Left colon (tissue), 2 donors: ENCODE measurements around the gene LASP1NB.
A peak's percentile ranks its signal among the peaks of the same experiment; 100 is the strongest.
"Not testable (repeated sequence)": the region's sequence is repeated elsewhere in the genome, so short reads cannot be mapped to it uniquely, and the experiment has no call there.

Source experiments
- ATAC-seq: fragments of 200-7000 bp; cut with Tn5 transposase; one replicate; pipeline ENCODE4 v1.9.1; 2020; ENCODE audit warnings: mild to moderate bottlenecking, moderate library complexity
- DNase-seq, 2 donors: peaks; one replicate each; pipeline ENCODE4 v3.0.0-alpha.2; 2020
- intact Hi-C, 2 donors: fragments of 100-400 bp; cut with DNase I in 1 of 2; cut with micrococcal nuclease in 1 of 2; formaldehyde crosslinking; loops; one replicate each; pipeline versions ENCODE4 v1.11.2 to v1.14.0; 2022; cut with DNase I, micrococcal nuclease
- donor health status: DM: no; HTN: no; CAD: no.
- donor health status: DM: yes; HTN: yes; CAD: no.

Gene LASP1NB

DNA sequence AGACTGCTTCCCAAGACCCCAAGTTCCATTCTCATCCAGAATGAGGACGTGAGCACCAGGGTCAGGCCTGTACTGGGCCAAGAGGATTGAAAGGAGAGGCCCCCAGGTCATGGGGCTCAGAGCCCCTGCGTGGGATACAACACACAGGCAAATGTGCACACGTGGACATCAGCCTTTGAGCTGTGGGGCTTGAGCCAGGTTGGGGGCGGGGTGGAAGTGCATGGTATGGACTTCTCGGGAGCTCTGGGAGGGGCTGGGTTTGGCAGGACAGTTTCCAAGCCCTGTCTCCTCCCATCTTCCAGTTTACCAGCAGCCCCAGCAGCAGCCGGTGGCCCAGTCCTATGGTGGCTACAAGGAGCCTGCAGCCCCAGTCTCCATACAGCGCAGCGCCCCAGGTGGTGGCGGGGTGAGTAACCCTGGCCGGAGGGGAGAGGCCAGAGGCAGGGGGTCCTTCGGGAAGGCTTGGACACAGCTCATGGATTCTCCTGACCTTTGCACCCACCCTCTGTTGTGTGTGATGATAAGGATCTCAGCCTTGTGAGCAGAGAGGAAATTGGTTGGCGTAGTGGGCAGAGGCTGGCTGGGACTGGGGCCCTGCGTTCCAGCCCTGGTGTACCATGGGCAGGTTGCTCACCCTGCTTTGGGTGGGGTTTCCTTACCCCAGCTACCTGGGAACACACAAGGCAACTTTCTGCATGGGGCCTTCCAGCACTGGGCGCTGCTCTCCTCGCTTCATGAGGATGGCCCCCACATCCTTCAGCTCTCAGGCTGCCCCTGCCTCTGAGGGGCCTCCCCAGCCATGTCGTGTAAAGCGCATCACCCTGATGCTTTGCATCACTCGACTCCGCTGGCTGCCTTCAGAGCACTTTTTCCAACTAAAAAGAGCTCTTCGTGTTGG is 10.4 kb upstream of the LASP1NB start:
- intact Hi-C loops = no loop called here
- ATAC-seq (peak; percentile 59), DNase-seq (no peak)

GRCh38 chr17:38915639-38915995 is 9.8 kb upstream of the LASP1NB start:
- ATAC-seq = no peak
- DNase-seq = no peak
- intact Hi-C loops = no loop called here

DNA sequence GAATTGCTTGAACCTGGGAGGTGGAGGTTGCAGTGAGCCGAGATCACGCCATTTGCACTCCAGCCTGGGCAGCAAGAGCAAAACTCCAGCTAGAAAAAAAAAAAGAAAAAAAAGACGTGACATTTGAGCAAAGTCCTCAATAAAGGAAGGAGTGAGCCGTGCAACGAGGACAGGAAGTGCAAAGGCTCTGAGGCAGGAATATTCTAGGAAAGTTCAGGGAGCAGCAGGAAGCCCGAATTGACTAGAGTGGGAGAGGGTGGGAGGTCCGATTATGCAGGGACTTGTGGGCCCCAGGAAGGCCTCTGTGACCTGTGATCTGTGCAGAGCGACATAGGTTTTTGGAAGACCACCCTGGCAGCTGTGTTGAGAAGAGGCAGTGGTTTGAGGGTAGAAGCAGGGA is 8.6 kb upstream of the LASP1NB start:
- no peak for DNase-seq
- intact Hi-C loops = no loop called here
- ATAC-seq = no peak

DNA sequence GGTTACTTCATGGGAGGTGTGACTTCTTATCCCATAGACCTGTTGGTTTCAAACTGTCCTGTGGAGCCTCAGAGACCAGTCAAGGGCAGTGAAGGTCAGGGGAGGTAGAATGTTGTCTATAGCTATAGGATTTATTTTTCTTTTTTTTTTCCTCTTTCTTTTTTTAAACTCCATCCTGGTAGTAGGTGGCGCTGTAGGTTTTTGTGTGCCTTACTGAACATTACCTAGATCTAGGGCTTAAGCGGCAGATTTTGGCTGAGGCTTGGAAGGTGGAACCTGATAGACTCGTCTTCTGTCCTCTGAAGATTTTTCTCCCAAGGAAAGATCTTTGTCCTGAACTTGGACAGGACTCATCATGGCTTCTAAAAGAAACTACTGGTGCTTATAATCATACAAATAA is 8.2 kb upstream of the LASP1NB start:
- intact Hi-C loops = no loop called here
- DNase-seq = no peak
- ATAC-seq = no peak

DNA sequence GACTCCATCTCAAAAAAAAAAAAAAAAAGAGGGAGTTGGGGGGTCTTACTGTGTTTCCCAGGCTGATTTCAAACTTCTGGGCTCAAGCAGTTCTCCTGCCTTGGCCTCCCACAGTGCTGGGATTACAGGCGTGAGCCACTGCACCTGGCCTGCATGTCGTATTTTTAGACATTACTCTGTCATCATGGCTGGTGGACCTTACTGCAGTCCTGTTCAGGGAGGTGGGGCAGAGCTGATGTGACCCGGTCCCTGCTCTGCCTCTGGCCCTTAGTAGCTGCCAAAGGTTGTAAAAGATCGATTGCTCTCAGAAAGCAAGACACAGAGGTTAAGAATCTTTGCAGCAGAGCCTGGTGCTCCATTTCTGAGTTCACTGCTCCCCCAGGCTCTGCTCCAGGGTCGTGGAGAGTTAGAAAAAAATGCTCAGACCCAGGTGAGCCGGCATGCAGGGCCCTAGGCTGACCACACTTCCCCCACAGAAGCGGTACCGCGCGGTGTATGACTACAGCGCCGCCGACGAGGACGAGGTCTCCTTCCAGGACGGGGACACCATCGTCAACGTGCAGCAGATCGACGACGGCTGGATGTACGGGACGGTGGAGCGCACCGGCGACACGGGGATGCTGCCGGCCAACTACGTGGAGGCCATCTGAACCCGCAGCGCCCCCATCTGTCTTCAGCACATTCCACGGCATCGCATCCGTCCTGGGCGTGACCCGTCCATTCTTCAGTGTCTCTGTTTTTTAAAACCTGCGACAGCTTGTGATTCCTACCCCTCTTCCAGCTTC is 7.1 kb upstream of the LASP1NB start:
- intact Hi-C loops = no loop called here
- ATAC-seq (no peak), DNase-seq (no peak)

- no peak for ATAC-seq
- intact Hi-C loops = no loop called here
- DNase-seq = no peak
These were observed 6.5 kb upstream of the LASP1NB start for GRCh38 chr17:38918916-38919315.

DNA sequence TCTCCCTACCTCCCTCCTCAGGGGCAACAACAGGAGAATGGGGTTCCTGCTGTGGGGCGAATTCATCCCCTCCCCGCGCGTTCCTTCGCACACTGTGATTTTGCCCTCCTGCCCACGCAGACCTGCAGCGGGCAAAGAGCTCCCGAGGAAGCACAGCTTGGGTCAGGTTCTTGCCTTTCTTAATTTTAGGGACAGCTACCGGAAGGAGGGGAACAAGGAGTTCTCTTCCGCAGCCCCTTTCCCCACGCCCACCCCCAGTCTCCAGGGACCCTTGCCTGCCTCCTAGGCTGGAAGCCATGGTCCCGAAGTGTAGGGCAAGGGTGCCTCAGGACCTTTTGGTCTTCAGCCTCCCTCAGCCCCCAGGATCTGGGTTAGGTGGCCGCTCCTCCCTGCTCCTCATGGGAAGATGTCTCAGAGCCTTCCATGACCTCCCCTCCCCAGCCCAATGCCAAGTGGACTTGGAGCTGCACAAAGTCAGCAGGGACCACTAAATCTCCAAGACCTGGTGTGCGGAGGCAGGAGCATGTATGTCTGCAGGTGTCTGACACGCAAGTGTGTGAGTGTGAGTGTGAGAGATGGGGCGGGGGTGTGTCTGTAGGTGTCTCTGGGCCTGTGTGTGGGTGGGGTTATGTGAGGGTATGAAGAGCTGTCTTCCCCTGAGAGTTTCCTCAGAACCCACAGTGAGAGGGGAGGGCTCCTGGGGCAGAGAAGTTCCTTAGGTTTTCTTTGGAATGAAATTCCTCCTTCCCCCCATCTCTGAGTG is 5.9 kb upstream of the LASP1NB start:
- intact Hi-C loops = no loop called here
- DNase-seq (no peak), ATAC-seq (no peak)

DNA sequence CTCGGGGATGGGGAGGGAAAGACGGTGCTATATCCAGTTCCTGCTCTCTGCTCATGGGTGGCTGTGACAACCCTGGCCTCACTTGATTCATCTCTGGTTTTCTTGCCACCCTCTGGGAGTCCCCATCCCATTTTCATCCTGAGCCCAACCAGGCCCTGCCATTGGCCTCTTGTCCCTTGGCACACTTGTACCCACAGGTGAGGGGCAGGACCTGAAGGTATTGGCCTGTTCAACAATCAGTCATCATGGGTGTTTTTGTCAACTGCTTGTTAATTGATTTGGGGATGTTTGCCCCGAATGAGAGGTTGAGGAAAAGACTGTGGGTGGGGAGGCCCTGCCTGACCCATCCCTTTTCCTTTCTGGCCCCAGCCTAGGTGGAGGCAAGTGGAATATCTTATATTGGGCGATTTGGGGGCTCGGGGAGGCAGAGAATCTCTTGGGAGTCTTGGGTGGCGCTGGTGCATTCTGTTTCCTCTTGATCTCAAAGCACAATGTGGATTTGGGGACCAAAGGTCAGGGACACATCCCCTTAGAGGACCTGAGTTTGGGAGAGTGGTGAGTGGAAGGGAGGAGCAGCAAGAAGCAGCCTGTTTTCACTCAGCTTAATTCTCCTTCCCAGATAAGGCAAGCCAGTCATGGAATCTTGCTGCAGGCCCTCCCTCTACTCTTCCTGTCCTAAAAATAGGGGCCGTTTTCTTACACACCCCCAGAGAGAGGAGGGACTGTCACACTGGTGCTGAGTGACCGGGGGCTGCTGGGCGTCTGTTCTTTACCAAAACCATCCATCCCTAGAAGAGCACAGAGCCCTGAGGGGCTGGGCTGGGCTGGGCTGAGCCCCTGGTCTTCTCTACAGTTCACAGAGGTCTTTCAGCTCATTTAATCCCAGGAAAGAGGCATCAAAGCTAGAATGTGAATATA is 4.8 kb upstream of the LASP1NB start:
- ATAC-seq = no peak
- no peak for DNase-seq
- intact Hi-C loops = no loop called here

GRCh38 chr17:38921756-38922411 is 3.5 kb upstream of the LASP1NB start:
- ATAC-seq (peak; percentile 6), DNase-seq (no peak)
- intact Hi-C loops = no loop called here

- ATAC-seq (peak; percentile 56), DNase-seq (peak; percentile 67 to 80)
- intact Hi-C loops = no loop called here
These were observed 2.7 kb upstream of the LASP1NB start for GRCh38 chr17:38922538-38923297.

- ATAC-seq = no peak
- intact Hi-C loops = no loop called here
- DNase-seq = no peak
These were observed 1.1 kb downstream of the LASP1NB start for GRCh38 chr17:38926293-38927070.

GRCh38 chr17:38930782-38931181 is 5.4 kb downstream of the LASP1NB start:
- ATAC-seq, DNase-seq, intact Hi-C loops: not testable (repeated sequence)

- ATAC-seq, intact Hi-C loops, DNase-seq: not testable (repeated sequence)
These were observed 8.5 kb downstream of the LASP1NB start for GRCh38 chr17:38933962-38934361.

DNA sequence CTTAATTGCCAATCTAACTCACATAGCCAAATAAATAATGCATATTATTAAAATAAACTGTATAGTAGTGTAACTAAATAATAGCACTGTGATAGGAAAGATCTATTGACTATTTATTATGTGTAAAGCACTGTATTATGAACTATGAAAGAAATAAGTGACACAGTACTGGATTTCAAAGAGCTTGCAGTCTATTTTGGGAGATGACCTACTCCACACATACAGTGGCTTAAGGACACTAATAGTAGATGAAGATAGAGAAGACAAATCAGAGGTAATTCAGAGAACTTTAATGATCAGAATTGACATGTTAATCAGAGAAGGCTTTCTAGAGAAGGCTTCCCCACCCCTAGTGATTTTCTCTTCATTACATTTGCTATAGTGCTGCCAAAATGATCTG is 14.6 kb downstream of the LASP1NB start:
- intact Hi-C loops = no loop called here
- no peak for ATAC-seq
- DNase-seq = no peak

DNA sequence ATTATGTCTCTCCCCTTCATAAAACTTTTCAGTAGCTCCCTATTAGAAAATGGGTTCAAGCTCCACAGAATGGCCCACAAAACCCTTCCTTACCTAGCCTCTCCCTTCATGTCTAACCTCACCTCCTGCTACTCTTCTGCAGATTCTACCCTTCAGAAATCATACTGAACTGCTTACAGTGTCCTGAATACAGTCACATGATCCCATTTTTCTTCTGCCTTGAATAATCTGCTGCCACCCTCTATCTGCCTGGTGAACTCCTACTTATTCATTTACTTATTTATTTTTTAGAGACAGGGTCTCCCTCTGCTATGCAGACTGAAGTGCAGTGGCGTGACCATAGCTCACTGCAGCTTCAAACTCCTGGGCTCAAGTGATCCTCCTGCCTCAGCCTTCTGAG is 15.0 kb downstream of the LASP1NB start:
- no peak for ATAC-seq
- intact Hi-C loops = no loop called here
- no peak for DNase-seq

DNA sequence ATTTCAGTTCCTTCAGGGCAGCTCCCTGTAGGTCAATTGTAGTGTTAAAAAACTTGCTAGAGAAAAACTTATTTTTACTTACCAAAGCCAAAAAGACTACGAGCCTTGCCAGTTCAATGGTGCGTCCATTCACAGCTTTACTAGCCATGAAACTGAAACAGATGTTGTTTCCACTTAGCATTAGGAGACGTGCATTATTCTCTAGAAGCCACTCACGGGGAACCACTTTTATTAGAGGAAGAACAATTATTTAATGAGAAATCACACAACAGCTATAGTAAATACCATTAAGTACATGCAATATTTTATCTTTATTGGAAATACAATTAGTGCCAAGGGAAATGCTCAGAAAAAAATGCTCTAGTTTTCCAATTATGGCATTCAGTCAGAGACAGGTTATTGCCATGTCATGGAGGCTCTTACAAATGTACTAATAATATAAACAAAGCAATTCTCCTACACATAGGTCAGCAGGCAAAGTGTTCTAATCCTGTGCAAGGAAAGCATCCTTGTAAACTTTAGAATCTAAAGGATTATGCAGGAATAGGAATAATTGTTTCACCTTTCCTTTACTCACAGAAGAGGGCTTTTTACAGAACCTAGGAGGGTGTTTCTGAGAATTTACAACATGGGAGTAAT is 17.4 kb downstream of the LASP1NB start:
- DNase-seq = no peak
- no peak for ATAC-seq
- intact Hi-C loops = no loop called here
